Heart left ventricle (tissue), 13 donors: ENCODE data around the gene NECAB2.

Experiments used
- CTCF ChIP-seq, 12 donors: fragments of 200-600 bp; sonication (generic) in 4 of 12; IDR thresholded peaks; one replicate each; pipeline versions ENCODE4 v1.5.0 to v1.8.0; 2018 to 2022; ENCODE audit warnings: antibody characterized with exemption in 12 of 12, mild to moderate bottlenecking in 5 of 12
- POLR2A ChIP-seq, 2 donors: fragments of 450-650 bp; IDR thresholded peaks; one replicate each; pipeline ENCODE4 v1.6.1; 2017; ENCODE audit warnings: antibody characterized with exemption in 2 of 2, mild to moderate bottlenecking in 2 of 2, moderate library complexity in 2 of 2
- donor health status: ischemic (EF 13 %, LVEDD 7.1; RV severe dilation, severe dysfunction).
- donor health status: DM: no; HTN: yes; CAD: no.
- donor health status: DM: no; HTN: no; CAD: no.
- donor health status: ischemic (EF 25% LVEDD 6.9; RV normal size, moderate dysfunction).
- donor health status: ischemic (EF 25% LVEDD 5.7; RV mildly dilated, moderate dysfunction).
- donor health status: ischemic (EF 35%, LVEDD 5.7; RV mildly dilated, moderate dysfunction).
- donor health status: nonischemic (EF 11% LVEDD 7.7; RV severe dilation, severe dysfunction).
- donor health status: DM: yes; HTN: yes; CAD: no.
- donor health status: PGD.
- donor health status: ischemic (EF 29% LVEDD 5.4; RV normal size, mild dysfunction).
- donor health status: nonischemic (EF 23%, LVEDD 6.1; RV moderate dilation, normal function).

GRCh38 chr16:83995754-83996153 is 27.7 kb downstream of the NECAB2 start:
- no peak for TF ChIP-seq POLR2A (IDR thresholded peaks at IDR 0.05)
- no peak for TF ChIP-seq CTCF (IDR thresholded peaks at IDR 0.05)
